Measurements from ENCODE around the gene GDF10.

Gene GDF10

DNA sequence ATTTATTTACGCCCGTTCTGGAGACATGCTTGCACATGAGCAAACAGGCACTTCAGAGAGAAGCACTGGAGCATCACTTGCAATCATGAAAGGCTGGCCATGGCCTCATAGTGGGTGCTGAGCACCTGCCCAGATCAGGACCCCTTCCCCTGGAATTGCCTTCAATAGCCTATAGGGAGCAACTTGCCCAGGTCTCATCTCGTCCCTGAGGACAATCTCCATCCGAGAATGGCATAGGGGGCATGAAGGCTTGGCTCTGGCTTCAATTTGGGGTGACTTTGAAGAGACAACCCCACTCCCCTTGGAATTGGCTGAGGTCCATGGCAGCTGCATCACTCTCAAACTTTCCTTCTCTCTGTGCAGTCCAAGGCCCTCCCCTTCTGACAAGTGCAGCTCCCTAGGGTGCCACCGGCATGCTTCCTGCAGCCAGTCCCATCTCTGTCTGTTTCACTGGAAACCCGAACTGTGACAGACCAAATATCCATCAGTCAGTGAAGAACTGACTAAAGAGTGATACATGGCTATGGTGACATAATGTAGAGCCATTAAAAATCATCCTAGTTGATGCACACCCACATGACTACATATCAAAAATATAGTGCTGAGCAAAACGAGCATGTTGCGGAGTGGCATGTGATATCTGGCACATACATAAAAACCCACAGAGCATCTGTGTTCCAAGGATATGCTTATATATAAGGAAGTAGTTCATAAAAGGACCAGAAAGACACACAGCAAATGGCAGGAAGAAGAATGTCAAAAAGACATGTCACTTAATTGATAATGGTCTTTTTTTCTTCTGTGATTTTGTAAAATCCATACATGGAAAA, 34.7 kb downstream of the GDF10 start:
- no peak for DNase-seq (ENCODE audit: low read depth)

DNA sequence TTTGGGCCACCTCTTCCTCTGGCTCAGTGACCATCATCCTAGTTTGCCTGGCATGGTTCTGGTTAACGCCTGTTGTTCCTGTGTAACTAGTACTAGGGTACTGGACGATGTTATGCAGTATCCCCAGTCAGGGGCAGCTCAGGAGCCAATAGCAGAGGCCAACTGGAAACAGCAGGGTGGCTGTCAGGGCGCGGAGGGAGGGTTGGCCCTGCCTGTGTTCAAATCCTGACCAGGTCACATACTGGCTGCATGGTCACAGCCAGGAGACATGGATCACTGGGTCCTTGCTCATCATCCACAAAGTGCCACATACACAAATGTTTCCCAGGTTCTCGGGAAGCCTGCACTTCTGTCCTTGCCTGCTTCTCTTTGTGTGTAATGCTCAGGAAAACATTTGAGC, 35.9 kb downstream of the GDF10 start:
- DNase-seq (ENCODE audit: low read depth), result no peak

DNA sequence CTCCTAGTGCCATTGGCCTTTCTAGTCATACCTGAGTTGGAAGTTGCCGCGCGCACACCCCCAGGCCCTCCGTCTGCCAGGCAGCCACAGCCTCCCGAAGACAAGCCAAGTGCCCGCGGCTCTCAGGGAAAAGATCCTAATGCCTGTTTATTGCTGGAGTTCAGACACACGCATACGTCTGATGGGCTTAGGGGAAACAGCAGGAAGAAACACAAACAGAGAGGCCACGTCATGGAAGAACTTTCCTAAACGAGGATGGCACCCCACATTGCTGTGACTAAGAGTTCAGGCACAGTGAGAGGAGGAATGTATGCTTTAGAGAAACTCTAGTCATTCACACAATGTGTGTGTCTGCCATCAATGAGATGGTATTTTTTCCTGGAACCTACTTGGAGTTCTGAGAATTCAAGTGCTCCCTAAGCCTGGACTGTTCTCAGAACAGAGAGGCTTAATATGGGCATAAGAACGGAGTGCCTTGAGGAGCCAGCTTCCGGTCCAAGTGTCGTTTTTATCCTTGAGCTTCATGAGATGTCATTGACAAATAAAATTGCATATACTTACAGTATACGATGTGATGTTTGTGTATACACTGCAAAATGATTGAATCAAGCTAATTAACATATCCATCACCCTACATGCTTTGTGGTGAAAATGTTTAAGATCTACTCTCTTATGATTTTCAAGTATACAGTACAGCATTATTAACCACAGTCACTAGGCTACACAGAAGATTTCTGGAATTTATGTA, 36.6 kb downstream of the GDF10 start:
- DNase-seq (ENCODE audit: low read depth), result no peak

DNA sequence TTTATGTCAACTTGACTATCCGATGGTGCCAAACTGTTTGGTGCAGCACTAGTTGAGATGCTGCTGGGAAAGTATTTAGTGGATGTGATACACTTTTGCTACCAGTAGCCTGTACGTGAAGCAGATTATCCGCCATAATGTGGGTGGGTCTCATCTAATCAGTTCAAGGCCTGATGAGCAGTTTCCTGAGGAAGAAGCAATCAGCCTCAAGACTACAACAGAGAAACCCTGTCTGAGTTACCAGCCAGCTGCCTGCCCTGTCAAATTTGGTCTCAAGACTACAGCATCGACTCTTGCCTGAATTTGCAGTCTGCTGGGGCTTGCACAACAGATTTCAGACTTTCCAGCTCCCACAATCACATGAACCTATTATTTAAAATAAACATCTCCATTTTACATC, 37.3 kb downstream of the GDF10 start:
- DNase-seq (ENCODE audit: low read depth), result no peak

DNA sequence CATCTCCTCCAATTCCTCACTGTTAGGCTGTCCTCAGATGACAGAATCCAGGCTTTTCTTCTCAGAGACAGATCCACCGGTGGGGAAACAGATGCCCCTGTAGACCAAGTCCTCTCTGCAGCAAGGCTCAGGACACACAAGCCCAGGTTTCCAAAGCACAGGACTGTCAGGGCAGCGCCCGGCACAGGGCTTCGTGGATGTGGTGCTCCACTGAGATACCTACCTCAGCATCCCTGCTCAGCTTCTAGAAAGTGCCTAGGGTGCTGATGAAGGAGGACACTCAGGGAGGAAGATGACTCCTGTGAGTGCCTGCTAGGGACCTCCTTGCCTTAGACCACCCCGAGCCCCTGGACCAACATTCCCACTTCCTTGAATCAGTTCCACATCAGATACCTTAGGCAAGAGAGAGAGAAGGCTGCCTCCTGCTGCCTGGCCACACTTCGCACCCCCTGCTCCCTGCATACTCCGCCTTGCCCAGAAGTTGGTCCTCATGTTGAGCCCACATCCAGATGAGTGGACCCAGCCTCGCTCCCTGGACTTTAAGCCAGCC, 39.3 kb downstream of the GDF10 start:
- no peak for DNase-seq (ENCODE audit: low read depth)

DNA sequence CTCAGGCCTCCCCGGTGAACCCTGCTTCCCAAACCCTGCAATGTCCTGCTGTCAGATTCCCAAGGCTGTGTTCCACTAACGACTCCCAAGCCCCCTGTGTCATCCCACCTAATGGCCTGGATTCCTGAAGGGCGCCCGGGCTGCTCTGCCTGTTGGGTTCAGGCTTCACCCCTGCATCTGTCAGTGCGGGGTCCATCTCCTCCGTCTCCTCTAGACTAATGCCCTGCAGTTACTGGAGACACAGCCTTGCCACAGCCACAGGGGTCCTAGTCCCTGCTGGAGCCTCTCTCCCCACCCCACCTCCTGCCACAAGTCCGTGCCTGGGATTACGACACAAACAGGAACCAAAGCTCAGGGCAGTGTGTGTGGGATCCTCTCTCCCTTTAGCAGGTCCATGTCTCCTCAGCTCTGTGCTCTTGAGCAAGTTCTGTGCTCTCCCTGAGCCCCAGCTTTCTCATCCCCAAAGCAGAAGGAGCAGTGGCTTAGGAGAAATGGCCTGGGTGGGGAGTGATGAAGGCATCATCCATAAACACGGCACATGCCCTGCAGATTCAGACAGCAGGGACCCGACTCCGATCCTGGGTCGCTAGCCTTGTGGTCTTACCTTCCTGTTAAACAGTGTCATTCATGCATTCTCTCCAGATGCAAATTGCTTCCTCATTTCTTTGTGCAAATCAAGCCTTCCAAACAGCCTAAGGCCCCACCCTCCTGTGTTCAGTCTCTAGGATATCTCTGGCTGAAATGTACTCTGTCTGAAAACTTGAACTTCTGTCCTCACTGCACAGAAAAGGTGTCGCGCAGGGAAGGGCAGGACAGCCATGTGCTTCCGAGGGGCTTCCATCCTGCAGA, 40.0 kb downstream of the GDF10 start:
- DNase-seq (ENCODE audit: low read depth), result no peak

DNA sequence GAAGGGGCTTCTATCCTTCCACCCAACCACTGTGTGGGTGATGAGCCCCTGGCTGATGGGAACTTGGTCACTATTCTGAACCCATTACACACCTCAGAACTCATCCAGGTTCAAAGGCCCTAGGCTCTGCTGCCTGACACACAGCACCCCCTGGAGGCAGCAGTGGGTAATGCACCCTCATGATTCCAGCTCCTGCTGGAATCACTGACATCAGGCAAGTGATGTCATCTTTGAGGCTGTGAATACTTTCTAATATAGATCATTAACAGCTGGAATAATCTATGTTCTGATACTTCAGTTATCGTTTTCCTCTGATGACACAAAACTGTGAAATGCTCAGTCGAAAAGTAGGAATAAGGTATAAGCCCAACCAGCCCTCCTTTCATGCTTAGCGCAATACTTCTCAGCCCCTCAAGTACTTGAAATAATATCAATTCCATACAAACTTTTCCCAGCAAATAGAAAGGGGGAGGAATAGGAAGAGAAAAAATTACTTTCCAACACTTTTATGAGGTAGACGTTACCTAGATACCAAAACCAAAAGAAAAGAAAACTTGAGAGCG, 40.7 kb downstream of the GDF10 start:
- peak; percentile 37 for DNase-seq (ENCODE audit: low read depth)

DNA sequence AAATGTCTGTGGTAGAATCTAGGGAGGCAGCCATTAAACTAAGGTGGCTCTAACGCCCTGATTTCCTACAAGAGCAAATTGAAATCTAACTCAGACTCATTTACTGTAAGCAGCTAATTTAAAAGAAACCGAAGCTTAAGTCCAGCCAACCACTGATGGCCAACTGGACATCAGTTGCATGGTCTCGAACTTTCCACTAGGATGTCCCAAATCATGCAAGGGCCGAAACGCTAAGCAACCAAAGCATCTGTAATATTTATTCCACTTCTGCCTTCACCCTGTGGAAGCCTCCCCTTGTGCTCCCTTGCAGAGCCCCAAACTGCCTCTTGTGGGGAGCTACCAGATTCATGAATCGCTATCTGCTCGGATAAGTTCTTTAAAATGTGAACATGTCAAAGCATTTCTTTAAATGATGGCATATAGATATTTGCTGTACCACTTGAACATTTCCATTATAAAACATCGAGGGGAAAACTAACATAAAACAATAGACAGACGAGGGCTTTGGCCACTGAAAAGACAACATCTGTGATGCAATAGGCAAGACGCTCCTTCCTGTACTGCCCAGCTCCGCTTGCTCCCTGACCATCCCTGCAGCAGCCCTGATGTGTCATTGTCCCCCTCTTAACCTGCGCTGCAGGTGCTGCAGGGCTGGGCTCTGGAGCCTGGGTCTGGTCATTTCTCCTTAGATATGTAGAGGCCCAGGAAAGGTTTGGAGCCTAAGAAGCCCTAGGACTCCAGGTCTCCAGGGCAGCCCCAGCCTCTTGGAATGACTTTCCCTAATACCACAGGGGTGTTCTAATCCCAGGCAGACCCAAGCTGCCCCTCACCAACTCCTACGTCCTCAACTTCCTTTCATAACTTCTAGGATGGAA, 45.2 kb downstream of the GDF10 start:
- DNase-seq (ENCODE audit: low read depth), result no peak

DNA sequence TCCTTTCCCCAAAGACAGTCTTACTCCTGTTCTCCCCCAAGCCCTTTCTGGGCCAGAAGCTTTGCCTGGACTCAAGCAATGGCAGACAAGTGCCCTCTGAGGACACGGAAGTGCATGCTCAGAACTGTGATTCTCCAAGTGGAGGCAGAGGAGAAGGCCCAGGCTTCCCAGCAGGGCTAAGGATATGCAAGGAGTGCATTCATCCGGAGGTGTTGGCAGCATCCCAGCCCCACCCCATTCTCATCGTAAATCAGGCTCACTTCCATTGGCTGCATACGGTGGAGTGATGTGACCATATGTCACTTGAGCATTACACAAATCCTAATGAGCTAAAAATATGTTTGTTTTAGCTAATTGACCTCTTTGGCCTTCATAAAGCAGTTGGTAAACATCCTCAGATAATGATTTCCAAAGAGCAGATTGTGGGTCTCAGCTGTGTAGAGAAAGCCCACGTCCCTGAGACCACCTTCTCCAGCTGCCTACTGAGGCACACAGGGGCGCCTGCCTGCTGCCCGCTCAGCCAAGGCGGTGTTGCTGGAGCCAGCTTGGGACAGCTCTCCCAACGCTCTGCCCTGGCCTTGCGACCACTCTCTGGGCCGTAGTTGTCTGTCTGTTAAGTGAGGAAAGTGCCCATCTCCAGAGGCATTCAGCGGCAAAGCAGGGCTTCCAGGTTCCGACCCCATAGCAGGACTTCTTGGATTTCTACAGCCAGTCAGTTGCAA, 46.7 kb downstream of the GDF10 start:
- DNase-seq (ENCODE audit: low read depth), result no peak

DNA sequence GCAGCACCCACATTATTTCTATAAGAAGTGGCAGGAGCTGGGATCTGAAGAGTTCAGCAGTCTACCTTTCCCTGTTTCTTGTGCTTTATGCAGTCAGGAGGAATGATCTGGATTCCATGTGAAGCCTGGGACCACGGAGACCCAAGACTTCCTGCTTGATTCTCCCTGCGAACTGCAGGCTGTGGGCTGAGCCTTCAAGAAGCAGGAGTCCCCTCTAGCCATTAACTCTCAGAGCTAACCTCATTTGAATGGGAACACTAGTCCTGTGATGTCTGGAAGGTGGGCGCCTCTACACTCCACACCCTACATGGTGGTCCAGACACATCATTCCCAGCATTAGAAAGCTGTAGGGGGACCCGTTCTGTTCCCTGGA, 47.3 kb downstream of the GDF10 start:
- no peak for DNase-seq (ENCODE audit: low read depth)

DNA sequence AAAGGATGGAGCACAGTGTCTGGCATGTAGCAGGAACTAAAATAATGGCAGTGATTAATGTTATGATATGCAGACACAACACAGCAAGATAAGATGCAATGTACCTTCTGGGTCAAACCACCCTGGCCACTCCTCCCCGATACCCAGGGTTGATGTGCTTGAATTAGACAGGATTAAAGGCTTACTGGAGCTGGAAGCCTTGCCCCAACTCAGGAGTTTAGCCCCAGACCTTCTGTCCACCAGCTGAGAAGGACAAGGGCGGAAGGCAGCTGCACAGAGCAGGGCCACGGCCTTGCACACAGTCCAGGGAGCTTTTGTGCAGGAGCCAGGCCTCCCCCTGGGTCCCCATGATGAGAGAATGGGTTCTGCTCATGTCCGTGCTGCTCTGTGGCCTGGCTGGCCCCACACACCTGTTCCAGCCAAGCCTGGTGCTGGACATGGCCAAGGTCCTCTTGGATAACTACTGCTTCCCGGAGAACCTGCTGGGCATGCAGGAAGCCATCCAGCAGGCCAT, 48.2 kb downstream of the GDF10 start, which contains the start of gene RBP3:
Gene RBP3 (plus strand): TSS at position 226 of the 514 bp plus-strand sequence. CDS start 122 bp downstream, at position 348.
- DNase-seq (ENCODE audit: low read depth), result no peak

DNA sequence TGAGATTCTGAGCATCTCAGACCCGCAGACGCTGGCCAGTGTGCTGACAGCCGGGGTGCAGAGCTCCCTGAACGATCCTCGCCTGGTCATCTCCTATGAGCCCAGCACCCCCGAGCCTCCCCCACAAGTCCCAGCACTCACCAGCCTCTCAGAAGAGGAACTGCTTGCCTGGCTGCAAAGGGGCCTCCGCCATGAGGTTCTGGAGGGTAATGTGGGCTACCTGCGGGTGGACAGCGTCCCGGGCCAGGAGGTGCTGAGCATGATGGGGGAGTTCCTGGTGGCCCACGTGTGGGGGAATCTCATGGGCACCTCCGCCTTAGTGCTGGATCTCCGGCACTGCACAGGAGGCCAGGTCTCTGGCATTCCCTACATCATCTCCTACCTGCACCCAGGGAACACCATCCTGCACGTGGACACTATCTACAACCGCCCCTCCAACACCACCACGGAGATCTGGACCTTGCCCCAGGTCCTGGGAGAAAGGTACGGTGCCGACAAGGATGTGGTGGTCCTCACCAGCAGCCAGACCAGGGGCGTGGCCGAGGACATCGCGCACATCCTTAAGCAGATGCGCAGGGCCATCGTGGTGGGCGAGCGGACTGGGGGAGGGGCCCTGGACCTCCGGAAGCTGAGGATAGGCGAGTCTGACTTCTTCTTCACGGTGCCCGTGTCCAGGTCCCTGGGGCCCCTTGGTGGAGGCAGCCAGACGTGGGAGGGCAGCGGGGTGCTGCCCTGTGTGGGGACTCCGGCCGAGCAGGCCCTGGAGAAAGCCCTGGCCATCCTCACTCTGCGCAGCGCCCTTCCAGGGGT, 48.9 kb downstream of the GDF10 start:
- DNase-seq (ENCODE audit: low read depth), result no peak

DNA sequence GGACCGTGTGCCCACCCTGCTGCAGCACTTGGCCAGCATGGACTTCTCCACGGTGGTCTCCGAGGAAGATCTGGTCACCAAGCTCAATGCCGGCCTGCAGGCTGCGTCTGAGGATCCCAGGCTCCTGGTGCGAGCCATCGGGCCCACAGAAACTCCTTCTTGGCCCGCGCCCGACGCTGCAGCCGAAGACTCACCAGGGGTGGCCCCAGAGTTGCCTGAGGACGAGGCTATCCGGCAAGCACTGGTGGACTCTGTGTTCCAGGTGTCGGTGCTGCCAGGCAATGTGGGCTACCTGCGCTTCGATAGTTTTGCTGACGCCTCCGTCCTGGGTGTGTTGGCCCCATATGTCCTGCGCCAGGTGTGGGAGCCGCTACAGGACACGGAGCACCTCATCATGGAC, 49.5 kb downstream of the GDF10 start:
- no peak for DNase-seq (ENCODE audit: low read depth)

DNA sequence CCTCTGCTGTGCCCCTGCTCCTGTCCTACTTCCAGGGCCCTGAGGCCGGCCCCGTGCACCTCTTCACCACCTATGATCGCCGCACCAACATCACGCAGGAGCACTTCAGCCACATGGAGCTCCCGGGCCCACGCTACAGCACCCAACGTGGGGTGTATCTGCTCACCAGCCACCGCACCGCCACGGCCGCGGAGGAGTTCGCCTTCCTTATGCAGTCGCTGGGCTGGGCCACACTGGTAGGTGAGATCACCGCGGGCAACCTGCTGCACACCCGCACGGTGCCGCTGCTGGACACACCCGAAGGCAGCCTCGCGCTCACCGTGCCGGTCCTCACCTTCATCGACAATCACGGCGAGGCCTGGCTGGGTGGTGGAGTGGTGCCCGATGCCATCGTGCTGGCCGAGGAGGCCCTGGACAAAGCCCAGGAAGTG, 50.0 kb downstream of the GDF10 start:
- DNase-seq (ENCODE audit: low read depth), result no peak

DNA sequence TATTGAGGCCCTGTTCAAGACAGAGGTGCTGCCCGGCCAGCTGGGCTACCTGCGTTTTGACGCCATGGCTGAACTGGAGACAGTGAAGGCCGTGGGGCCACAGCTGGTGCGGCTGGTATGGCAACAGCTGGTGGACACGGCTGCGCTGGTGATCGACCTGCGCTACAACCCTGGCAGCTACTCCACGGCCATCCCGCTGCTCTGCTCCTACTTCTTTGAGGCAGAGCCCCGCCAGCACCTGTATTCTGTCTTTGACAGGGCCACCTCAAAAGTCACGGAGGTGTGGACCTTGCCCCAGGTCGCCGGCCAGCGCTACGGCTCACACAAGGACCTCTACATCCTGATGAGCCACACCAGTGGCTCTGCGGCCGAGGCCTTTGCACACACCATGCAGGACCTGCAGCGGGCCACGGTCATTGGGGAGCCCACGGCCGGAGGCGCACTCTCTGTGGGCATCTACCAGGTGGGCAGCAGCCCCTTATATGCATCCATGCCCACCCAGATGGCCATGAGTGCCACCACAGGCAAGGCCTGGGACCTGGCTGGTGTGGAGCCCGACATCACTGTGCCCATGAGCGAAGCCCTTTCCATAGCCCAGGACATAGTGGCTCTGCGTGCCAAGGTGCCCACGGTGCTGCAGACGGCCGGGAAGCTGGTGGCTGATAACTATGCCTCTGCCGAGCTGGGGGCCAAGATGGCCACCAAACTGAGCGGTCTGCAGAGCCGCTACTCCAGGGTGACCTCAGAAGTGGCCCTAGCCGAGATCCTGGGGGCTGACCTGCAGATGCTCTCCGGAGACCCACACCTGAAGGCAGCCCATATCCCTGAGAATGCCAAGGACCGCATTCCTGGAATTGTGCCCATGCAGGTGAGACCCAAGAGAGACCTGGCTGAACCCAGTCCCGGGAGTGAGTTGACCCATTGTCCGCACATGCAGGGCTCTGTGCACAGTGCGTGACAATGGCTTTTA, 51.0 kb downstream of the GDF10 start:
- DNase-seq (ENCODE audit: low read depth), result no peak

DNA sequence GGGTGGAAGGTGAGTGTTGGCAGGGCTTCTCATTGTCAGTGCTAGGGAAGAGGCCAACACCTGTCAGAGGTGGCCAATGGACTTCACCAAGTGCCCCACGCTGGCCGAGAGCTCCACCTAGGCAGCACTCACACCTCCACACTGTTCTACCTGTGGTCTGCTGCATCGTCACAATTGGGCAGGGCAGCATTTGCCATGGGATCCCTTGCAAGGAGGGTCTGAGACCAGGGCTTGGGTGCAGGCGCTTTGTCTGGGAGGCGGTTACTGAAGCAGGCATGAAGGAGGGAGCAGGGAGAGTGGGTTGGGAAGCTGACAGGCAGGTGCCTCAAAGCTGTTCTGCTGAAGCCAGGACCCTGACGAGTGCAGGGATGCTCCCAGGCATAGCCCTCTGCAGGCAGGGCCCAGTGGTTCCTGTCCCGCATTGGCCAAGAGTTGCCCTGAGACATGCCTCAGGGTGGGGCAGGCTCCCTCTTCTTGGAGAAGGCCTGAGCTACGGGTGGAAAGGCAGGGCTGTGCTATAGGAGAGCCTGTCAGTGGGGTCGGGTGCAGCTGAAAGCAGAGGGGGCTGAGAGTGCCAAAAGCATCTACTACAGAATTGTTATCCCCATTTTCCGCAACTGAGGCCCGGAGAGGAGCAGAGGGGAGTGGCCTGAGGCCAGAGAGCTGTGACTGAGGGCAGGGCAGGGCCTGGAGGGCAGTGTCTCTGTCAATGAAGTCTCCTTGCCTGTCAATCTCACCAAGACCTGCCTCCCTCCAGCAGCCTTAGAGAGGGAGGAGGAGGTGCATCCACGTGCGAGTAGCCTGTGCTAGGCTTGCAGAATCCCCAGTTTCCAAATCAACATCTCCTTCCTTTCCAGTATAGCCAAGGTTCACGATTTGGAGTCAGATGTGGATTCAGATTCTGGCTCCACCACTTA, 52.2 kb downstream of the GDF10 start:
- DNase-seq (ENCODE audit: low read depth), result no peak

DNA sequence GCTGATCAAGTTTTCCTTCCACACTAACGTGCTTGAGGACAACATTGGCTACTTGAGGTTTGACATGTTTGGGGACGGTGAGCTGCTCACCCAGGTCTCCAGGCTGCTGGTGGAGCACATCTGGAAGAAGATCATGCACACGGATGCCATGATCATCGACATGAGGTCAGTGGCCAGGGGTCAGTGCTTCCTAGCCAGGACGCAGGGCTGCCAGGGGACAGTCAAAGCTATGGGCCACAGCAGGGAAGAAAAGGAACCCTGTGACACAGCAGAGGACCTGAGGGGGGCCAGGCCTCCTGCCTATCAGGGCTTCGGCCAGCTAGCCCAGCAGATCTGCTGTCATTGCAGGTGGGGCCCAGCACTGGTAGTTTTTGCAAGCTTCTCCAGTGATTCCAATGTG, 53.4 kb downstream of the GDF10 start:
- no peak for DNase-seq (ENCODE audit: low read depth)

Measured in stimulated activated CD8-positive, alpha-beta memory T cell treated with anti-CD3 and anti-CD28 coated beads, Interleukin-12 subunit alpha, Interleukin-12 subunit beta, amount 100 ng/mL, for 4 hours (primary cell).